Stimulated activated effector memory CD8-positive, alpha-beta T cell treated with anti-CD3 and anti-CD28 coated beads, Interleukin-12 subunit alpha, Interleukin-12 subunit beta, amount 100 ng/mL, for 72 hours (primary cell): Measurements from ENCODE around the gene PRELID1.
"Not testable (repeated sequence)": the region's sequence is repeated elsewhere in the genome, so short reads cannot be mapped to it uniquely, and the experiment has no call there.

ENCODE experiments used
- ATAC-seq: fragments of 150-1000 bp; cut with Tn5 transposase; 2 replicates; pipeline ENCODE4 v1.10.0; 2021
- DNase-seq, 2 donors: peaks; one replicate each; pipeline ENCODE4 v3.0.0; 2021 to 2022; ENCODE audit warnings: low spot score in 2 of 2
- H3K27ac Mint-ChIP-seq: one replicate; pipeline ENCODE4 v1.8.0; 2022; ENCODE audit warnings: mild to moderate bottlenecking, mixed read lengths
- H3K36me3 Mint-ChIP-seq: one replicate; pipeline ENCODE4 v1.8.0; 2022; ENCODE audit warnings: mild to moderate bottlenecking, mixed read lengths
- H3K4me1 Mint-ChIP-seq: one replicate; pipeline ENCODE4 v1.8.0; 2022; ENCODE audit warnings: mixed read lengths
- H3K4me3 Mint-ChIP-seq: one replicate; pipeline ENCODE4 v1.8.0; 2022; ENCODE audit warnings: mild to moderate bottlenecking, mixed read lengths
- H3K9me3 Mint-ChIP-seq: one replicate; pipeline ENCODE4 v1.8.0; 2022; ENCODE audit warnings: mixed read lengths

Gene PRELID1

DNA sequence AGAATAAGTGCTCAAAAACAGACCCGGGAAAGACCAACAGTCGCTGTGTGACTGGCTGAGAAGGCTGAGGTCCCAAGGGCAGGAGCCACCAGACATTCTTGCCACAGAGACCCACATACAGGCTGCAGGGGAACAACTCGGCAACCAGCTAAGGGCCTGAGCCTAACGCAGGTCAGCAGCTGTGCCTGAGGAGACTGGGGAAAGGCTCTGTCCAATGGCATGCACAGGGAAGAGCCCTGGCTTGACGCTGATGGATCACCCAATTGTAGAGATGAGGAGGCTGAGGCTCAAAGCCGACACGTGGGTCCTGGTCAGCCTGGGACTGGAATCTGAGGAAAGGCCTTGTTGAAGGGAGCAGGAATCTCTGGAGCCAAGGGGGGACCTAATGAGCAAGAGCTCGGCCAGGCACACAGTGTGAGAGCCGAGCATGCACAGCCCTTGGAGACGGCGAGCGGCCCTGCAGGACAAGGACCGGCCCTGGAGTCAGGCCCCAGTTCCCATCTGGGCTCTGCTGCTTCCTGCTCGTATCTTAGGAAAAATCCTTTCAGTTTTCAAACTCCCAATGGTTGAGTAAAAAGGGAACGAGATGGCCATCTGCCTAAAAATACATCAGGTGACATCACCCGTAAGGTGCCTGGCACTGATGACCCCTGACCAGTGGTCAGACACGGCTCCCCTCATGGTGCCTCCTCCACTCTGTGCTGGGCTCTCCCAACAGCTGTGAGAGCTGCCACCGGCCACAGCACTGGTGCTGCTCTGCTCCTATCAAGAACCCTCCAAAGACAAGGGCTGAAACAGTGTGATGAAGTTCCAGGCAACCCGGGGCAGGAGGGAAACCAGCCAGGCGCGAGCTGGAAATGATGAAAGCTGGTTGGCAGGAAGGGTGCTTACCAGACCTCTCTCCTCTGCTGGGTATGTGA, 31.4 kb downstream of the PRELID1 start:
- H3K4me3 Mint-ChIP-seq: no peak overlapping the region
- DNase-seq (no peak), ATAC-seq (no peak)
- H3K4me1 Mint-ChIP-seq: peaks cover 57% of the 10 kb centered on the region
- peak overlapping the region; percentile 85 for H3K27ac Mint-ChIP-seq
- no peaks in the 10 kb centered on the region for H3K9me3 Mint-ChIP-seq
- peaks cover 90% of the 10 kb centered on the region for H3K36me3 Mint-ChIP-seq

DNA sequence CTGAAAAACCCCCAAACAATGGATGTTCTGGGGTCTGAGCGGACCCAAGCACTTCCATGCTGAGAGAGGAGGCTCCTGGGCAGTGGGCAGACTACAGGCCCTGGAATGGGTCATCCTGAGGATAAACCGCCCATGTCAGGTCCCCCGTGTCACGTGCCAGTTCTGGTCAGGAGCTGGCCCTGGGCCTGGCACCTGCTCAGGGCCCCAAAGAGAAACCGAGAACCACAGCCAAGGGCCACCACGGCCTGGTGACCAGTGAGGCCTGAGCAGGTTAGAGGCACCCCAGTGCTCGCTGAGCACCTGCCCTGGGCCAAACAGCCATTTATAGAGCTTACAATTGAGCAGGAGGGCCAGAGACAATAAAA, 32.1 kb downstream of the PRELID1 start:
- peak overlapping the region; percentile 85 for H3K27ac Mint-ChIP-seq
- DNase-seq (no peak), ATAC-seq (no peak)
- peaks cover 53% of the 10 kb centered on the region for H3K4me1 Mint-ChIP-seq
- H3K36me3 Mint-ChIP-seq: peaks cover 90% of the 10 kb centered on the region
- H3K4me3 Mint-ChIP-seq: no peak overlapping the region
- no peaks in the 10 kb centered on the region for H3K9me3 Mint-ChIP-seq

DNA sequence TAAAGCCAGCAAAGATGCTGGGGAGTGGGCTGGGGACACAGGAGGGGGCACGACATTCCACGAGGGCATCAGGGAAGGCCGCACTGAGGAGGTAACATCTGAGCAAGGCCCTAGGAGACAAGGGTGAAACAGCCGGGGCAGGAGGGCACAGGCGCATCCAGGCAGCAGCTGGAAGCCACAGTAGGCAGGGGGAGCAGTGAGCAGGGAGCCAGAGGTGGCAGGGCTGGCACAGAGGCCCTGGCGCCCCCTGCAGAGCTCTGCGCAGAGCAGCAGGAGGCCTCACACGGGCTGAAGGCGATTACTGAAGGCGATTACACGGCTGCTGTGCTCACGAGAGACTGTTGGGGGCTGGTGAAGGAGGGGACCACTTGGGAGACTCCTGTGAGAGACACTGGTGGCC, 32.5 kb downstream of the PRELID1 start:
- H3K27ac Mint-ChIP-seq: peak overlapping the region; percentile 85
- no peaks in the 10 kb centered on the region for H3K9me3 Mint-ChIP-seq
- DNase-seq: no peak
- peaks cover 90% of the 10 kb centered on the region for H3K36me3 Mint-ChIP-seq
- ATAC-seq: peak; percentile 65
- no peak overlapping the region for H3K4me3 Mint-ChIP-seq
- peaks cover 49% of the 10 kb centered on the region for H3K4me1 Mint-ChIP-seq

DNA sequence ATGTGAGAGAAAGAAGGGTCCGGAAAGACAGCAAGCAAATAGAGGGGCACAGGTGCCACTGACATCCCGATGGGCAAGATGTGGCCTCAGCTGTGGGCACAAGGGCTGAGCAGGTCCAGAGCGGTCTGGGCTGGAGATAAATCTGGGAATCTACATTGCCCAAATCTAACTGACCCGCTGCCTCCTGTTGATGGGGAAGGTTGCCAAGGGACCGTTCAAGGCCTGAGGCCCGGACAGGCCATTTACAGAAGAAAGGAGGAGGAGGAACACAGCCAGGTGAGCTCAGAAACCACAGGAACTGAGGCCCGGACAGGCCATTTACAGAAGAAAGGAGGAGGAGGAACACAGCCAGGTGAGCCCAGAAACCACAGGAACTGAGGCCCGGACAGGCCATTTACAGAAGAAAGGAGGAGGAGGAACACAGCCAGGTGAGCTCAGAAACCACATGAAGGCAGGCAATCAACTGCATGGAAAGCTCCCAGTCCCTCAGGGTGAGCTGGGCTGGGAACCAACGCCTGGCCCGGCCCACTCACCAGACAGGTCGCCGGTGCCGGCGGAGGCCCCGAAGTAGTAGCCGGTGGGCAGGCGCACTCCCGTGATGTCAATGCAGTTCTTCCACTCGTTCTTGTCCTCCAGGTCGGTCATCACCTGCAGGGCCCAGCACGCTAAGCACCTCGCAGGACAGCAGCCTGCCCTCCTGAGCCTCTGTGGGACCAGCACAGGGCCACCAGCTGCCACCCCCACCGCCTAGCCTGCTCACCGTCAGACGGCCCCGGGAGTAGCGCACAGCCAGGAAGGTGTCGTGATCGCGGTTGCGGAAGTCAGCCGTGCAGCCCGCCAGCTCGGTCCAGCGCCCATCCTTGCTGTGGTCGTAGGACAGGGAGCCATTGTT, 33.2 kb downstream of the PRELID1 start:
- Mint-ChIP-seq H3K9me3 (no peaks in the 10 kb centered on the region), H3K4me1 (peaks cover 46% of the 10 kb centered on the region), H3K27ac (peak overlapping the region; percentile 85), H3K36me3 (peaks cover 90% of the 10 kb centered on the region), H3K4me3 (no peak overlapping the region)
- no peak for DNase-seq
- no peak for ATAC-seq

DNA sequence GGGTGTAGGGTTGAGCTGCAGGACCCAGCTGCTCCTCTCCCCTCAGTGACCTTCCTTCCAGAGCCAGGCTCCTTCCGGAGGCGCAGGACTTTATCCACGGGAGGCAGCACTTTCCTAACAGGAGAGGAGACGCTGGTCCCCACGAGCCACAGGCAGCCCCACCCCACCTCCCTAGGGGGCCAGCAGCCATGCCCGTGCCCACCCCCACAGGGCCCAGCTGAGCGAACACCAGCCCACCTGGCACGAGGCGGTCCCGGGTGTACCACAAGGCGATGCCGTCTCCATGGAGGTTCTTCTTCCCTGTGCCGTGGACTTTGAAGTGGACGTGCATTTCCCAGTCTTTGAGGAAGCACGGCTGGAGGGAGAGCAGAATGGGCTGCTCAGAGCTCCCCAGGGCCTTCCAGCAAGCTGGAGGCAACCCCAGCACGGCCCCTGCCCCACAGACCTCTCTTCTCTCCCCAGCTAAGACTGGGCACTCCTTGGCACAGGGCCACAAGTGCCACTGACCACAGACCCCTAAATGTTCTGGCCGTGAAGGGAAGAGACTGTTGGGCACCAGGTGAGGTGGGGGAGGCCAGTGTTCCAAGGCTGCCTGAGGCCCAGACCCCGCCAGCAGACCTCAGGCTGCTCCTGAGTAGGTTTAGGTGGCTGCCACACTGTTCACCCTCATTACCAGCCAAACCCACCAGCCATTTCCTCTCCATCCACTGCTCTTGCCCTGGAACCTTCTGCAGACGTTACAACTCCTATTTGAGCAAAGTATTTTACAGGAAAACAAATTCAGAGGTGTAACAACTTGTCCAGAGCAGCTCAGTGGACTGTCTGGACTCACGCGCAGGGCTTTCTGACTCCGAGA, 34.9 kb downstream of the PRELID1 start:
- no peaks in the 10 kb centered on the region for H3K9me3 Mint-ChIP-seq
- no peak overlapping the region for H3K4me3 Mint-ChIP-seq
- no peak for ATAC-seq
- no peak for DNase-seq
- peaks cover 44% of the 10 kb centered on the region for H3K4me1 Mint-ChIP-seq
- peak overlapping the region; percentile 64 for H3K27ac Mint-ChIP-seq
- peaks cover 90% of the 10 kb centered on the region for H3K36me3 Mint-ChIP-seq

DNA sequence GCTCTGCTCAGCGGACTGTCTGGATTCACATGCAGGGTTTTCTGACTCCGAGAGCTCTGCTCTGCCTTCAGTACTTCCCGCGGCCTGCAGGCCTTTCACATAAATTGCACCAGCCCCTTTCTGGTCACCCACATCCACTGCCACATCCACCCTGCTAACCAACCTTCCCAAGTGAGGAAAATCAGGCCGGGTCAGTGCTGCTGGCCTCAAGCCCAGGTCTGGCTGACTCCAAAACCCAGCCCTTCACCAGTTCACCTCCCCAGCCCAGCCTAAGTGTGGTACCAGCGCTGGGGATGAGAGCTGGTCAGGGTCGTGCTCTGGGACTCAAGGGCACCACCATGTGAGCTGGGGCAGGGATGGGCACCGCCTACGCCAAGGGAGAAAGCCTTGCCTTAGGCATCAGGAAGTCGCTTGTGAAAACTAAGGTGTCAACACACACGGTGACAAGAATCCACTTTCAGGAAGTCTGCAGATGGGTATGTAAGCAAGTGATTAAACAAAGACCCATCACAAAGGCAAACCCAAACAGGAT, 35.6 kb downstream of the PRELID1 start:
- Mint-ChIP-seq H3K36me3 (peaks cover 90% of the 10 kb centered on the region), H3K4me1 (peaks cover 42% of the 10 kb centered on the region), H3K9me3 (no peaks in the 10 kb centered on the region), H3K27ac (peak overlapping the region; percentile 64), H3K4me3 (peak overlapping the region; percentile 0)
- no peak for DNase-seq
- ATAC-seq: peak; percentile 28

DNA sequence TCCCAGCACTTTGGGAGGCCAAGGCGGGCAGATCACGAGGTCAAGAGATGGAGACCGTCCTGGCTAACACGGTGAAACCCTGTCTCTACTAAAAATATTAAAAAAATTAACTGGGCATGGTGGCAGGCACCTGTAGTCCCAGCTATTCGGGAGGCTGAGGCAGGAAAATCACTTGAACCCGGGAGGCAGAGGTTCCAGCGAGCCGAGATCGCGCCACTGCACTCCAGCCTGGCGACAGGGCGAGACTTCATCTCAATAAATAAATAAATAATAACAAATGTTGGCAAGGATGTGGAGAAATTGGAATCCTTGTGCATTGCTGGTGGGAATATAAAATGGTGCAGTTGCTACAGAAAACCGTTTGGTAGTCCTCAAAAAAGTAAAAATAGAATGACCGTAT, 39.4 kb downstream of the PRELID1 start:
- peaks cover 94% of the 10 kb centered on the region for H3K36me3 Mint-ChIP-seq
- not testable (repeated sequence) for H3K9me3 Mint-ChIP-seq, ATAC-seq, H3K4me3 Mint-ChIP-seq, H3K27ac Mint-ChIP-seq, DNase-seq
- peaks cover 43% of the 10 kb centered on the region for H3K4me1 Mint-ChIP-seq

DNA sequence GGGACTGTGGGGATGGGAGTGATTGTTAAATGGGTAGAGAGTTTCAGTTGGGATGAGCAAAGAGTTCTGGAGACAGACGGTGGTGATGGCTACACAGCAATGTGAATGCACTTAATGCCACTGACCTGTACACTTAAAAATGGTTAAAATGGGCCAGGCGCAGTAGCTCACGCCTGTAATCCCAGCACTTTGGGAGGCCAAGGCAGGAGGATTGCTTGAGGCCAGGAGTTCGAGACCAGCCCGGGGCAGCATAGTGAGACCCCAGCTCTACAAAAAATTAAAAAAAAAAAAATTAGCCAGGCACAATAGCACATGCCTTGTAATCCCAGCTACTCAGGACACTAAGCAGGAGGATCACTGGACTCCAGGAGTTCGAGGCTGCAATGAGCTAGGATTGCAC, 40.2 kb downstream of the PRELID1 start:
- H3K9me3 Mint-ChIP-seq: no peaks in the 10 kb centered on the region
- H3K27ac Mint-ChIP-seq: peak overlapping the region; percentile 58
- no peak for DNase-seq
- peaks cover 41% of the 10 kb centered on the region for H3K4me1 Mint-ChIP-seq
- H3K4me3 Mint-ChIP-seq: no peak overlapping the region
- peaks cover 100% of the 10 kb centered on the region for H3K36me3 Mint-ChIP-seq
- no peak for ATAC-seq

DNA sequence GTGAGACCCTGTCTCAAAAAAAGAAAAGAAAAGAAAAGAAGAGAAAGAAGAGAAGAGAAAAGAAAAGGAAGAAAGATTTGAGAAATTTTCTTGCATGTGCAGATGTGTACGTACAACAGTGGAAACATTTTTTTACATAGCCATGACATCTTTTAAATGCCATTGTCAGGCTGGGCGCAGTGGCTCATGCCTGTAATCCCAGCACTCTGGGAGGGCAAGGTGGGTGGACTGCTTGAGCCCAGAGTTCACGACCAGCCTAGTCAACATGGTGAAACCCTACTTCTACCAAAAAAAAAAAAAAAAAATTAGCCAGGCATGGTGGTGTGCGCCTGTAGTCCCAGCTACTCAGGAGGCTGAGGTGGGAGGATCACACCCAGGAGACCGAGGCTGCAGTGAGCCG, 41.3 kb downstream of the PRELID1 start:
- ATAC-seq (no peak), DNase-seq (no peak)
- Mint-ChIP-seq H3K9me3 (no peaks in the 10 kb centered on the region), H3K4me1 (peaks cover 41% of the 10 kb centered on the region), H3K27ac (no peak overlapping the region), H3K36me3 (peaks cover 100% of the 10 kb centered on the region), H3K4me3 (no peak overlapping the region)

DNA sequence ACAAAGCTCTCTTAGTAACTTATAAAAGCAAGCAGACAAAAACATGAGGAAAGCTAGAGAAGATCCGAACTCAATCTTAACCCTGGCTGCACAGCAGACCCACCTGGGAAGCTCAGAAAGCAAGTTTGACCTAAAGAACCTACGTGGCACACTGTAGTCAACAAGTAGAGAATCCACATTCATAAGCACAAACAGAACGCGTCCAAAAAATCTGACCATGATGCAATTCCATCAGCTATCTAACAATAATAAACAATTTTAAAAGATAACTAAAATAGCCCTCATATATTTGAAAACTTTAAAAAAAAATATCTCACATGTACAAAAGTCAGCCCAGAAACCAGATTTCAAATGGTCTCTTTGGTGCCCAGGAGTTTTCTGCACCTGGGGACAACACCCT, 43.2 kb downstream of the PRELID1 start:
- Mint-ChIP-seq H3K4me3 (no peak overlapping the region), H3K27ac (peak overlapping the region; percentile 37)

DNA sequence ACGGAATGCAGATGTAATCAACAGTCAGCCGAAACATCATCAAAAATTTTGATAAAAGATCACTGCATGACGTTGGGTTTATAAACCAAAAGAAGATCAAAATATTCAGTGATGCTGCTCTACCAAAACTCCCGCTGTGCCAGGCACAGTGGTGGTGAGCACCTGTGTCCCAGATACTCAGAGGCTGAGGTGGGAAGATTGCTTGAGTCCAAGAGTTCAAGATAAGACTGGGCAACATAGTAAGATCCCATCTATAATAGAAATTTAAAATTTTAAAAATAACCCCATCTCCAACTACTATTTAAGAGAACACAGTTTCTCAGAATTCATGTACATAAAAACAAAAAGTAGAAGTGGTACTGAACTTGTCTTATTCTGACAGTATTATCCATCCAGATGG, 44.1 kb downstream of the PRELID1 start:
- Mint-ChIP-seq H3K9me3 (no peaks in the 10 kb centered on the region), H3K27ac (no peak overlapping the region), H3K36me3 (peaks cover 84% of the 10 kb centered on the region), H3K4me1 (peaks cover 43% of the 10 kb centered on the region), H3K4me3 (no peak overlapping the region)
- DNase-seq (no peak), ATAC-seq (no peak)

More for the DNA sequence above, 43.2 kb downstream of the PRELID1 start:
- no peak for ATAC-seq
- H3K36me3 Mint-ChIP-seq: peaks cover 90% of the 10 kb centered on the region
- DNase-seq: no peak
- no peaks in the 10 kb centered on the region for H3K9me3 Mint-ChIP-seq
- H3K4me1 Mint-ChIP-seq: peaks cover 40% of the 10 kb centered on the region

DNA sequence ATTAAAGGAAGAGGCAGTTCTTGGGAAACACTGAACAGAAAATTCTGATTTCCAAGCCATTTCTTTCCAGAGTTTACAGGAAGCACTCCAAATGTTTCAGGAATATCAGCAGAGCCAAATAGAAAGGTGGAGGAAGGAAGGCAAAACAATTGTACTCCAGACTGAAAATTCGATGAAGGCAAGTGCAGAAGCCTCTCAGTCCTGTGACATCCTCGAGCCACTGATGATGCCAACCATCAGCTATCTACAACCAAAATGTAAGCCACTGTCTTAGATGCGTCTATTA, 45.7 kb downstream of the PRELID1 start:
- Mint-ChIP-seq H3K27ac (peak overlapping the region; percentile 99), H3K4me1 (peaks cover 39% of the 10 kb centered on the region), H3K9me3 (no peaks in the 10 kb centered on the region), H3K4me3 (peak overlapping the region; percentile 87), H3K36me3 (peaks cover 68% of the 10 kb centered on the region)
- DNase-seq: no peak
- no peak for ATAC-seq

DNA sequence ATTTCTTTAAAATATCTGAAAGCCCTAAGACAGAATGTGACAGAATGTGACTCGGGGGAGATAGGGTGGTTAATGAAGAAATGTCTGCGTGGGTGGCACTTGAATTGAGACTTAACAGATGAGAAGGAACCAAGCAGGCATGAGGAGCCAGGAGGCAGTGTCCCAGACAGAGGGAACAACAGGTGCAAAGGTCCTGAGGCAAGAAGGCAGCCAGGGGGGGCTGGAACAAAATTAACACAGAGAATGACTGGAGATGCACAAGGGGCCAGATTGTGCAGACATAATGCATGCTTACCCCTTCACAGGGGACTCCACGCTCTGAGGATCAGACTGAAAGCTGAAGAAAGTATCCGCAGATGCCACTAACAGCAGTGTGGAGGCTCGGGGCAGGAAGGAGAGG, 46.2 kb downstream of the PRELID1 start:
- ATAC-seq (no peak), DNase-seq (no peak)
- H3K9me3 Mint-ChIP-seq: no peaks in the 10 kb centered on the region
- peak overlapping the region; percentile 87 for H3K4me3 Mint-ChIP-seq
- peaks cover 44% of the 10 kb centered on the region for H3K4me1 Mint-ChIP-seq
- peak overlapping the region; percentile 99 for H3K27ac Mint-ChIP-seq
- H3K36me3 Mint-ChIP-seq: peaks cover 63% of the 10 kb centered on the region

DNA sequence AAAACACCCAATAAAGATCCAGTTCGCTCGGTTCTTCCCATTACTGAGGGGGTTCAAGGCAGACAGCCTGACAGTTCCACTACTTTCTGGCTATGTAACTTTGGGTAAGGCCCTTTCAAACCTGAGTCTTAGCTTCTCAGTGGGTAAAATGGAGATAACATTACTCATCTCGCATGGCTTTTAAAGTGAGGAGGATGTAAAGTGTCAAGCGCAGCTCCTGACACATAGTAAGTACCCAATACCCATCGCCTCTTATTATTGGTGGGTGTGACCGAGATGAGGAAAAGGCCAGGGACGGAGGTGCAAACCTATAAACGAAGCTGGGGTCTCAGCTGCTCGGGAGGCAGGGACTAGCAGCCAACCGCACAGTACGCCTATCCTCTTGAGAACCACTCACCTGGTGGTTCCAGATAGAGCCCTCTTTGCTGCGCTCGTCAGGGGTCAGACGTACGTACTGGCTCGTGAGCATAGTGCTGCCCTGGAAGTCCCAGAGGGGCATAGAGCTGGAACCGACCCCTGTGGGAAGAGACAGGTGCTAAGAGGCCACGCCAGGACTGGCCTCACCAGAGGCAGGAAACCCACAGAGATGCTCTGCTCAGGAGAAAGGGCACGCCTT, 47.3 kb downstream of the PRELID1 start:
- peak overlapping the region; percentile 87 for H3K4me3 Mint-ChIP-seq
- ATAC-seq: peak; percentile 20
- no peaks in the 10 kb centered on the region for H3K9me3 Mint-ChIP-seq
- H3K36me3 Mint-ChIP-seq: peaks cover 52% of the 10 kb centered on the region
- peak in 1 of 2 donors; percentile 65 for DNase-seq
- H3K27ac Mint-ChIP-seq: peak overlapping the region; percentile 99
- H3K4me1 Mint-ChIP-seq: peaks cover 55% of the 10 kb centered on the region
